HEK293T (cell line): ENCODE measurements around the gene C1orf87.

Experiments used
- ELF4 ChIP-seq: fragments of 450-650 bp; IDR thresholded peaks from 2 replicates; pipeline ENCODE4 v1.6.1; 2017; ENCODE audit warnings: antibody characterized with exemption
- FOXM1 ChIP-seq: fragments of 450-650 bp; IDR thresholded peaks from 2 replicates; pipeline ENCODE4 v1.6.1; 2017; ENCODE audit warnings: mild to moderate bottlenecking, borderline replicate concordance

- TF ChIP-seq ELF4 (no peak), FOXM1 (no peak)
Measured at GRCh38 chr1:60091195-60091715, 17.7 kb upstream of the C1orf87 start.
